Epithelial cell of proximal tubule (primary cell): ENCODE results near the gene CRABP2. TPM values are rescaled to one million over a fixed set of nuclear protein-coding genes. Genes with fewer than 3 reads are reported as not detected.

Source experiments
- DNase-seq: peaks from one replicate; pipeline ENCODE4 v3.0.0-alpha.2; 2011; ENCODE audit warnings: low read depth
- H3K4me3 ChIP-seq: 2 replicates; pipeline ENCODE4 v1.5.1; 2011; ENCODE audit warnings: low read depth, mild to moderate bottlenecking, low read length
- total RNA-seq: library from RNA; depleted of rRNA; stranded (reverse); fragments of >200 nt; gene quantifications from 2 replicates; pipeline ENCODE4 v1.2.3, GENCODE V29; 2015
- TF ChIP-seq, protein P1 (sequence below): conservative IDR thresholded peaks from 2 replicates; pipeline ENCODE4 v1.5.1; 2012; ENCODE audit warnings: low read depth, mild to moderate bottlenecking, low read length

CRABP2 gene
- total RNA-seq, 1 donor from 2014 or later, result 77.1 TPM

DNA sequence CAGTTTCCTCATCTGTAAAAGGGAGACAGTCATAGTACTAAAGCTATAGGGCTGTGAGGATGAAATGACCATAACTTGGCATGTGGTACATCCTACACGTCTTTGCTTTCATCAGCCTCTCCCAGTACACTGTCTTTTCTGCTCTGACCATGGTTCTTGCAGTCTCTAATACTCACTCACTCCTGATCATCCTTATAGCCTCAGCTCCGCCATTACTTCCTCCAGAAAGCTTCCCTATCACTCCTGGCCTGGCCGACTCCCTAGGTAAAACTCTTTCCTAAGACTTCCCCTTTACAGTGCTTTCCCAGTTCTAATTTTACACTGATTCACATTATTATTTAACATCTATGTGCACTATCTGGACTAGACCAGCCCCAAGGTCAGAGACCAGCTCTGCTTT lies 40.5 kb upstream of the CRABP2 start:
- DNase-seq, result no peak
- peak overlapping the region; percentile 62 for H3K4me3 ChIP-seq
- TF ChIP-seq, protein P1, sequence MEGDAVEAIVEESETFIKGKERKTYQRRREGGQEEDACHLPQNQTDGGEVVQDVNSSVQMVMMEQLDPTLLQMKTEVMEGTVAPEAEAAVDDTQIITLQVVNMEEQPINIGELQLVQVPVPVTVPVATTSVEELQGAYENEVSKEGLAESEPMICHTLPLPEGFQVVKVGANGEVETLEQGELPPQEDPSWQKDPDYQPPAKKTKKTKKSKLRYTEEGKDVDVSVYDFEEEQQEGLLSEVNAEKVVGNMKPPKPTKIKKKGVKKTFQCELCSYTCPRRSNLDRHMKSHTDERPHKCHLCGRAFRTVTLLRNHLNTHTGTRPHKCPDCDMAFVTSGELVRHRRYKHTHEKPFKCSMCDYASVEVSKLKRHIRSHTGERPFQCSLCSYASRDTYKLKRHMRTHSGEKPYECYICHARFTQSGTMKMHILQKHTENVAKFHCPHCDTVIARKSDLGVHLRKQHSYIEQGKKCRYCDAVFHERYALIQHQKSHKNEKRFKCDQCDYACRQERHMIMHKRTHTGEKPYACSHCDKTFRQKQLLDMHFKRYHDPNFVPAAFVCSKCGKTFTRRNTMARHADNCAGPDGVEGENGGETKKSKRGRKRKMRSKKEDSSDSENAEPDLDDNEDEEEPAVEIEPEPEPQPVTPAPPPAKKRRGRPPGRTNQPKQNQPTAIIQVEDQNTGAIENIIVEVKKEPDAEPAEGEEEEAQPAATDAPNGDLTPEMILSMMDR, result no peak

DNA sequence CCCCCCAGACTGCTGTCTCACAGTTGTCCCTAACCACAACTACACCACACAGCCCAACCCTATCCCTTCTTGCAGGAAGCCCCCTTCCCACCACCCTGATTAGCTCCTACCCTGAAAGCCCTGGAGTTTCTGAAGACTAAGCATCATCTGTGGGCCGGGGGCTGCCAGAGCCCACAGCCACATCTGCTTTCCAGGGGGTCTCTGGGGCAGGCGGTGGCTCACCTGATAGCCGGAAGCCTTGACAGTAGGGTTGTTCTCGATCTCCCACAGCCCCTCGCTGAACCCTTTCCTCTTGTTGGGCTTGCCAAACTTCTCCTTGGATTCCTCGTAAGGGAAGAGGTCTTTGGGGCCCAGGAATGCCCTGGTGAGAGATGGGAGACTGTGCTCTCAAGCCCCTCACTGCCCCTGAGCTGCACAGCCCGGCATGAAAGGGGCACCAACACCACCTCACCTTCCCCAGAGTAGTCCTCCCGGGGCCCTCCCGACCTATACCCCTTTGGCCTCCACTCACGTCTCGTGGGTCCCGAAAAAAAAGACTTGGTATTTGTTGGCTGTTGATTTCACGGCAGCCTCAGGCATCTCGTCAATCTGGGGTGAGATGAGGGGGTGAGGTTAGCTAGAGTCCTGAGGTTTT lies 39.5 kb upstream of the CRABP2 start:
- TF ChIP-seq, protein P1, result no peak
- no peak overlapping the region for H3K4me3 ChIP-seq
- no peak for DNase-seq

DNA sequence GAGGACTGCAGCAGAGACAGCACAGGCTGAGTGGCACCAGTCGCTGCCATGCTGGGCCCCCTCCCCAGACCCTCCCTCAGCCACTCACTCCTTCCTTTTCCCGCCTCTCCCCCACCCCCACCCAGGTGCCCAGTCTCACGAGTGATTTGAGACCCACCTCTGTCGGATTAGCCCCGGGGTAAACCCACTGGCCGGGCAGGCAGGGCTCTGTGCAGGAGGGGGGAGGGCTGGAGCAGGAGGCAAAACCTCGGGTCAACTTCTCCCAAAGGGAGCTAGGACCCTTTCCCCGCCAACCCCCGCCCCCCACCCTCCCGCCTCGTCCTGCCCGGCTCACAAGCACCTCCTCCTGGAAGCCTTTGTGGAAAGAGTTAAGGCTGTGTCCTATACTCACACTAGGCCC lies 39.0 kb upstream of the CRABP2 start:
- no peak for DNase-seq
- TF ChIP-seq, protein P1, result no peak
- no peak overlapping the region for H3K4me3 ChIP-seq

DNA sequence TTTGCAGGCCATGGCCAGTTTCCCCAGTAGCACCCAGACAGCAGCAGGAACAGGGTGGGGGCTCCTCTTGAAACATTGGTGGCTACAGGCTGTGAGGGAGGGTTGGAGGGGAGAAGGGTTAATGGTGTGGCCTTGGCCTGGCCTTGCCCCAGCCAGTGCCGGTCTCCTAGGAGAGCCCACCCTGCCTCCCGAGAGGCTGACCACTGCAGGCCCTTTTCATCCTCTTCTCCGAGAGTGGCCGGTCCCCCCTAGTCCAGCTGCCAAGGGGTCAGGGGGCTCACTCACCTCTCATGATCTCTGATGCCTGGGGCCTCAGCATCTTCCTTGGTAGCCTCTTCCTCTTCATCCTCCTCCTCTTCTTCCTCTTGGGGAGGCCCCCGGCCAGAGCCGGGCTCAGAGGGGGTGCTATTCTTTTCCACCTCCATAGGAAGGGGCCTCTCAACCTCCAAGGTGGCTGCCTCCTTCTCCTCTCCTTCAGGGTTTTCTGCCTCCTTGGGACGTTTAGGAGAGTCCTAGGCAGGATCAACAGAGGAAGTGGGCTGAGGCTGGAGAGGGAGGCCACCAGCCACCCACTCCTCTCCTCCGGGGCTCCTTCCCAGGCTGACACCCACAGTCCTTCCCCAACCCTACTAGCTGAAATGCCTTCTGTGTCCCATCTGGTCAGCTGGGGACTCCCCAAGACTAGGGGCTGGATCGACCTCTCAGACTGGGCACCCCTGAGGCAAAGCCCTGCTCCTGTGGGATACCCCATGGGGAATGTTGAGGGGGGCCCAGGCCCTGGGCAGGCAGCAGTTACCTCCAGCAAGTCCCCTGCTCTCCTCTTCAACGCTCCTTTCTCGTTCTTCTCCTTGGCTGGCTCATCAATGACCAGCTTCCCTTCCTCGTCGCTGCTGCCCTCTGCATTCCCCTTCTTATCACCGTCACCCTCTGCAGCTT lies 38.3 kb upstream of the CRABP2 start:
- no peak overlapping the region for H3K4me3 ChIP-seq
- DNase-seq, result no peak
- TF ChIP-seq, protein P1, result no peak

DNA sequence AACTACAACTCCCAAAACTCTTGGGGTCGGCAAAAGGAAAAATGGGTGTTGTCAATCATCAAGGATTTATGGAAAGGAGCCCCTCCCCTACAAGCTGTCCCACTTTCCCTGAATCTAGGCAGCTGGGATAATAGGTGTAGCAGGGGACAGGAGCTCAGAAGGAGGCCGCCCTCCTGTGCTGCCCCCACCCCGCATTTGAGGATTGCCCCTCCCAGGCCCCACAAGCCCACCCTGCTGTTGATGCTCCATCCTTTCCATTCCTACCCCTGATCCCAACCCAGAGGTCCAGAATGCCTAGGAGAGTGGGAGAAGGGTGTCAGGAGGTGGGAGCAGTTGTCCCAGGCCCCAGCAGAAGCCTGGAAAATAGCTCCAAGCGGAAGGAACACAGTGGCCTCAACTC lies 37.4 kb upstream of the CRABP2 start:
- no peak overlapping the region for H3K4me3 ChIP-seq
- no peak for DNase-seq
- TF ChIP-seq, protein P1, result no peak

DNA sequence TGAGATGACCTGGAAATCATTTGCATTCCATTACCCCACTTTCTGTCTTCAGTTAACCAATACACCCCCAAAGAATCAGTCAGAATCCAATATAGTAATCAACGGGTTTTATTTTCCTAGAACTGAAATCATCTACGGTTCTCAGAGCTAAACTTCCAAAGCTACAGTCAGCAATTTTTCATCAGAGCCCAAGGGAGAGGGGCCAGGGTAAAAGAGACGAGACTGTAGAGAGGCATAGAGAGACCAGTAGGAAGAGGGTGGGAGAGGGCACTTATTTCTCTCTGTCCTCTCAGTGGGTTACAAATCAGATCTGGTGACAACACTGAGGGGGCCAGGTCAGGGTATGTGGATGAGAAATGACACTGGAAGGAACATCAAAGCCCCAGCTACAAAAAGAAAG lies 36.6 kb upstream of the CRABP2 start:
- H3K4me3 ChIP-seq, result no peak overlapping the region
- TF ChIP-seq, protein P1, result no peak
- no peak for DNase-seq
